Neural cell (in vitro differentiated cells): ENCODE measurements around the gene AGBL4. TPM values are rescaled to one million over a fixed set of nuclear protein-coding genes. Genes with fewer than 3 reads are reported as not detected.

ENCODE experiments used
- H2AFZ ChIP-seq: fragments of 200-600, 300-800 bp; sonication (generic), shearing (Covaris generic); 2 replicates; pipeline ENCODE4 v1.6.0; 2014; ENCODE audit warnings: low read depth, mild to moderate bottlenecking, antibody characterized with exemption, low read length, moderate library complexity
- H3F3A ChIP-seq: fragments of 200-600 bp; shearing (Covaris generic); 2 replicates; pipeline ENCODE4 v1.6.1; 2016; ENCODE audit warnings: mild to moderate bottlenecking, moderate library complexity, mixed read lengths, antibody characterized with exemption, low read length; ENCODE audit not compliant: insufficient read depth, poor library complexity, severe bottlenecking
- H3K27ac ChIP-seq: fragments of 200-600, 300-800 bp; sonication (generic), shearing (Covaris generic); 2 replicates; pipeline ENCODE4 v1.5.1; 2014; ENCODE audit warnings: mild to moderate bottlenecking, low read length, moderate library complexity
- H3K27me3 ChIP-seq: fragments of 300-800, 200-600 bp; sonication (generic), shearing (Covaris generic); 2 replicates; pipeline ENCODE4 v1.6.0; 2014; ENCODE audit warnings: mild to moderate bottlenecking, low read depth, low read length, moderate library complexity; ENCODE audit not compliant: insufficient read depth
- H3K36me3 ChIP-seq: fragments of 300-800, 200-600 bp; sonication (generic), shearing (Covaris generic); 2 replicates; pipeline ENCODE4 v1.5.1; 2014; ENCODE audit warnings: mild to moderate bottlenecking, antibody characterized with exemption, low read length, moderate library complexity; ENCODE audit not compliant: insufficient read depth
- H3K4me2 ChIP-seq: fragments of 300-800, 200-600 bp; sonication (generic), shearing (Covaris generic); 2 replicates; pipeline ENCODE4 v1.6.0; 2014; ENCODE audit warnings: mild to moderate bottlenecking, low read length
- H3K4me3 ChIP-seq: fragments of 300-800, 200-600 bp; sonication (generic), shearing (Covaris generic); 2 replicates; pipeline ENCODE4 v1.5.1; 2014; ENCODE audit warnings: mild to moderate bottlenecking, low read length, moderate library complexity
- H3K79me2 ChIP-seq: fragments of 200-600 bp; shearing (Covaris generic); replicated peaks from 2 replicates; pipeline ENCODE4 v1.6.0; 2014; ENCODE audit warnings: mild to moderate bottlenecking, low read length, moderate library complexity; ENCODE audit not compliant: insufficient read depth
- H3K9ac ChIP-seq: fragments of 300-800, 200-600 bp; sonication (generic), shearing (Covaris generic); 2 replicates; pipeline ENCODE4 v1.6.1; 2016; ENCODE audit warnings: mild to moderate bottlenecking, low read length, mixed read lengths
- H3K9me2 ChIP-seq: fragments of 200-600 bp; shearing (Covaris generic); 2 replicates; pipeline ENCODE4 v1.6.1; 2016; ENCODE audit warnings: mild to moderate bottlenecking, low read length, mixed read lengths; ENCODE audit not compliant: insufficient read depth
- H3K9me3 ChIP-seq: fragments of 200-600, 300-800 bp; sonication (generic), shearing (Covaris generic); 2 replicates; pipeline ENCODE4 v1.6.1; 2016; ENCODE audit warnings: mild to moderate bottlenecking, mixed run types, low read length, moderate library complexity, mixed read lengths
- H4K20me1 ChIP-seq: fragments of 200-600 bp; shearing (Covaris generic); 2 replicates; pipeline ENCODE4 v1.6.1; 2016; ENCODE audit warnings: mild to moderate bottlenecking, mixed run types; ENCODE audit not compliant: insufficient read depth
- EP300 ChIP-seq: fragments of 450-650 bp; conservative IDR thresholded peaks from 2 replicates; pipeline ENCODE4 v1.6.1; 2014; ENCODE audit warnings: antibody characterized with exemption, mild to moderate bottlenecking, moderate library complexity; ENCODE audit not compliant: poor library complexity, severe bottlenecking
- EZH2 ChIP-seq: fragments of 200-600, 300-800 bp; shearing (Covaris generic), sonication (generic); IDR thresholded peaks from 2 replicates; pipeline ENCODE4 v1.6.1; 2014; ENCODE audit warnings: antibody characterized with exemption, low read length, borderline replicate concordance, mild to moderate bottlenecking; ENCODE audit not compliant: insufficient read depth, poor library complexity, severe bottlenecking
- MXI1 ChIP-seq: fragments of 450-650 bp; conservative IDR thresholded peaks from 2 replicates; pipeline ENCODE4 v1.6.1; 2014; ENCODE audit warnings: antibody characterized with exemption, mild to moderate bottlenecking; ENCODE audit not compliant: poor library complexity, severe bottlenecking
- POLR2AphosphoS5 ChIP-seq: IDR thresholded peaks from 2 replicates; pipeline ENCODE4 v1.6.1; 2012
- RAD21 ChIP-seq: fragments of 450-650 bp; conservative IDR thresholded peaks from 2 replicates; pipeline ENCODE4 v1.6.1; 2014; ENCODE audit warnings: antibody characterized with exemption, mild to moderate bottlenecking, moderate library complexity
- REST ChIP-seq: IDR thresholded peaks from 2 replicates; pipeline ENCODE4 v1.6.1; 2012; ENCODE audit warnings: borderline replicate concordance
- SMC3 ChIP-seq: fragments of 450-650 bp; conservative IDR thresholded peaks from 2 replicates; pipeline ENCODE4 v1.6.1; 2014; ENCODE audit warnings: antibody characterized with exemption, mild to moderate bottlenecking, moderate library complexity; ENCODE audit not compliant: poor library complexity
- TAF1 ChIP-seq: IDR thresholded peaks from 2 replicates; pipeline ENCODE4 v1.6.1; 2012; ENCODE audit warnings: low read depth
- polyA plus RNA-seq: library from polyadenylated mRNA; depleted of rRNA; stranded (reverse); fragments of >200 nt; gene quantifications from 2 replicates; pipeline ENCODE4 v1.2.3, GENCODE V29; 2014
- TF ChIP-seq, protein P1 (sequence below): fragments of 450-650 bp; IDR thresholded peaks from 2 replicates; pipeline ENCODE4 v1.5.1; 2014; ENCODE audit warnings: antibody characterized with exemption, mild to moderate bottlenecking, moderate library complexity; ENCODE audit not compliant: poor library complexity, severe bottlenecking

AGBL4 gene
- polyA plus RNA-seq, 1 donor from 2014 or later = 1.3 TPM

GRCh38 chr1:48720929-48721328 lies 1302.8 kb downstream of the AGBL4 start:
- H3K79me2 ChIP-seq = no peaks in the 10 kb centered on the region
- H3K27me3 ChIP-seq = no peaks in the 10 kb centered on the region
- H3K9me3 ChIP-seq = no peaks in the 10 kb centered on the region
- no peak overlapping the region for H3K27ac ChIP-seq
- H3F3A ChIP-seq = no peaks in the 10 kb centered on the region
- H3K4me3 ChIP-seq = no peak overlapping the region
- H3K36me3 ChIP-seq = no peaks in the 10 kb centered on the region
- H4K20me1 ChIP-seq = no peaks in the 10 kb centered on the region
- TF ChIP-seq RAD21 (no peak), REST (no peak), EP300 (no peak), MXI1 (no peak), SMC3 (no peak), TAF1 (no peak), EZH2 (no peak), POLR2AphosphoS5 (no peak)
- TF ChIP-seq, protein P1, sequence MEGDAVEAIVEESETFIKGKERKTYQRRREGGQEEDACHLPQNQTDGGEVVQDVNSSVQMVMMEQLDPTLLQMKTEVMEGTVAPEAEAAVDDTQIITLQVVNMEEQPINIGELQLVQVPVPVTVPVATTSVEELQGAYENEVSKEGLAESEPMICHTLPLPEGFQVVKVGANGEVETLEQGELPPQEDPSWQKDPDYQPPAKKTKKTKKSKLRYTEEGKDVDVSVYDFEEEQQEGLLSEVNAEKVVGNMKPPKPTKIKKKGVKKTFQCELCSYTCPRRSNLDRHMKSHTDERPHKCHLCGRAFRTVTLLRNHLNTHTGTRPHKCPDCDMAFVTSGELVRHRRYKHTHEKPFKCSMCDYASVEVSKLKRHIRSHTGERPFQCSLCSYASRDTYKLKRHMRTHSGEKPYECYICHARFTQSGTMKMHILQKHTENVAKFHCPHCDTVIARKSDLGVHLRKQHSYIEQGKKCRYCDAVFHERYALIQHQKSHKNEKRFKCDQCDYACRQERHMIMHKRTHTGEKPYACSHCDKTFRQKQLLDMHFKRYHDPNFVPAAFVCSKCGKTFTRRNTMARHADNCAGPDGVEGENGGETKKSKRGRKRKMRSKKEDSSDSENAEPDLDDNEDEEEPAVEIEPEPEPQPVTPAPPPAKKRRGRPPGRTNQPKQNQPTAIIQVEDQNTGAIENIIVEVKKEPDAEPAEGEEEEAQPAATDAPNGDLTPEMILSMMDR = no peak
- H3K9me2 ChIP-seq = no peaks in the 10 kb centered on the region
- H3K9ac ChIP-seq = no peak overlapping the region
- no peak overlapping the region for H3K4me2 ChIP-seq
- no peak overlapping the region for H2AFZ ChIP-seq

- H3K27me3 ChIP-seq = no peaks in the 10 kb centered on the region
- TF ChIP-seq REST = no peak
- no peak for TF ChIP-seq RAD21
- TF ChIP-seq POLR2AphosphoS5 = no peak
- no peak for TF ChIP-seq TAF1
- no peak for TF ChIP-seq EP300
- no peak for TF ChIP-seq SMC3
- TF ChIP-seq MXI1 = no peak
- no peaks in the 10 kb centered on the region for H3F3A ChIP-seq
- no peaks in the 10 kb centered on the region for H3K9me3 ChIP-seq
- no peaks in the 10 kb centered on the region for H3K79me2 ChIP-seq
- no peaks in the 10 kb centered on the region for H3K36me3 ChIP-seq
- no peak overlapping the region for H3K9ac ChIP-seq
- H3K4me3 ChIP-seq = no peak overlapping the region
- H3K4me2 ChIP-seq = no peak overlapping the region
- H4K20me1 ChIP-seq = no peaks in the 10 kb centered on the region
- no peak overlapping the region for H3K27ac ChIP-seq
- H3K9me2 ChIP-seq = no peaks in the 10 kb centered on the region
- H2AFZ ChIP-seq = no peak overlapping the region
Measured at GRCh38 chr1:48718705-48719104, 1305.0 kb downstream of the AGBL4 start.
